Occipital lobe (tissue), 2 donors: ENCODE measurements around the gene AIG1. TPM values are rescaled to one million over a fixed set of nuclear protein-coding genes. Genes with fewer than 3 reads are reported as not detected.
"Not testable (repeated sequence)": the region's sequence is repeated elsewhere in the genome, so short reads cannot be mapped to it uniquely, and the experiment has no call there.

Experiments used
- DNase-seq: peaks from one replicate; lab custom pipeline; 2025; lab: John Stamatoyannopoulos, UW
- total RNA-seq: library from RNA; depleted of rRNA; stranded (reverse); fragments of >200 nt; gene quantifications from one replicate; pipeline ENCODE4 v1.2.3, GENCODE V29; 2014

The AIG1 gene, protein sequence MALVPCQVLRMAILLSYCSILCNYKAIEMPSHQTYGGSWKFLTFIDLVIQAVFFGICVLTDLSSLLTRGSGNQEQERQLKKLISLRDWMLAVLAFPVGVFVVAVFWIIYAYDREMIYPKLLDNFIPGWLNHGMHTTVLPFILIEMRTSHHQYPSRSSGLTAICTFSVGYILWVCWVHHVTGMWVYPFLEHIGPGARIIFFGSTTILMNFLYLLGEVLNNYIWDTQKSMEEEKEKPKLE
- total RNA-seq, result 35.7 TPM

DNA sequence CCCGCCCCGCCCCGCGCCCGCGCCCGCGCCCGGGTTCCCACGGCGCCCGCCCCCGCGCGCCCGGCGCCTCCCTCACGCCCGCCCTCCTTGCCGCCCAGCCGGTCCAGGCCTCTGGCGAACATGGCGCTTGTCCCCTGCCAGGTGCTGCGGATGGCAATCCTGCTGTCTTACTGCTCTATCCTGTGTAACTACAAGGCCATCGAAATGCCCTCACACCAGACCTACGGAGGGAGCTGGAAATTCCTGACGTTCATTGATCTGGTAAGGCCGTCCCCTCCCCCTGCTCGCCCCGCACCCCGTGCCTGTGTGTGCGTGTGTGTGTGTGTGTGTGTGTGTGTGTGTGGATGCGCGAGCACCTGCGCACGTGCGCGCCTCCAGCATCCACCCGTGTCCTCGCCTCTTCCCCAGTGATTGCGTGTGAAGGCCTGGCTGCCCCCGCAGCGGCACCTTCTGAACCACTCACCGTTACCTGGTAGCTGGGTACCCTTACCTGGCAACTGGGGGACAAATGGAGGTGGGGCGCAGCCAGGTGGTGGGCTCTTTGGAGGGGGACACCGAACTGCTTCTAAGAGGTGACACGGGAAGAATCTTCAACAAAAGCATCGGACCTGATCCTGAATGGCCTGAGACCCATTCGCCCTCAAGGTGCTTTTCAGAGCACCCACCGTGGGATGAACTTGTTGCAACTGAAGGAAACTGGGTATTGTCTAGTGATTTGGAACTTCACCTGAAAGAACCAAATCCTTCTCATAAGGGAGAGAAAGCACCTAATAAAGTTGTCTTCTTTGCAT lies at the start of gene AIG1:
AIG1 (plus strand) TSS at position 84 of the 791 bp plus-strand sequence; CDS start at position 121, 37 bp downstream.
- peak; percentile 82 for DNase-seq

DNA sequence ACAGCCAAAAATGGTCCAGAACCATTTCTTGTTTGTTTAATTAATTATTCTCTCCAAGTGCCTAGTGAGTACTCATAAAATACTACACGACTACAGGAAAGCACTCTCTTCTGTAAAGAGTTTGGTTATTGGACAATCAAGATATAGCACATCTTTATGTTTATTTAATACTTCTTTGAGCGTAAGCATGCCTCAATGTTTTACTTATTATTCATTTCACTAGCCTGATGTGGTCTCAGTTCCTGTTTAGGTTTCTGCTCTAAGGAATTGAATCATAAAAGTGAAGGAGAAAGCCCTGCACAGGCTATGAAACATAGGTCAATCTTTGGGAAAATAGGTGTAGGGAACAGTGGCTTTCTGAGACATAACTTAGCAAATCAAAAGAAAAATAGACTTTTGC lies 45.9 kb upstream of the AIG1 start:
- no peak for DNase-seq

DNA sequence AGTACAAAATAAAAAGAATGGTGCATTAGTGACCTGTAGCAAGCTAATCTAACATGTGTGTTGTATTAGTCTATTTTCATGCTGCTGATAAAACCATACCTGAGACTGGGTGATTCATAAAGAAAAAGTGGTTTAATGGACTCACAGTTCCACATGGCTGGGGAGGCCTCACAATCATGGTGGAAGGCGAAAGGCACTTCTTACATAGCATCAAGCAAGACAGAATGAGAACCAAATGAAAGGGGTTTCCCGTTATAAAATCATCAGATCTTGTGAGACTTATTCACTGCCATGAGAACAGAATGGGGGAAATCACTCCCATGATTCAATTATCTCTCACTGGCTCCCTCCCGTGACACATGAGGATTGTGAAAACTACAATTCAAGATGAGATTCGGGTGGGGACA lies 45.4 kb upstream of the AIG1 start:
- no peak for DNase-seq

DNA sequence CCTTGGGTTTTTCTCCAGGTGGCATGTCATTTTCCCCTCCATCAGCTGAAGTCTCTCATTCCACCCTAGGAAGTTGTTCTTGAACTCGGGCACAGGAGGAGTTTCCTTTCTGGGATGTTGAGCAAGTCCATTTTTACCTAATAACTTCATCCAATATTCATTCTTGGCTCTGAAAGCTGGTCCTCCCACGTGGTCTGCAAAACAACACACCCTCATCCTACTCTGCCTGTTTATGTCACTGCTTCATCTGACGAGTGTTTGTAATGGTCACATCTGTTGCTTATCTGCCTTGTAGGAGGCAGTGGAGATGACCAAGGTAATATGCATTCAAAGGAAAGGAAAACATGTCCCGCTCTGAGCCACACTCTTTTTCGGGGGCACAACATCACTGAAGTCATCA lies 41.7 kb upstream of the AIG1 start:
- no peak for DNase-seq

DNA sequence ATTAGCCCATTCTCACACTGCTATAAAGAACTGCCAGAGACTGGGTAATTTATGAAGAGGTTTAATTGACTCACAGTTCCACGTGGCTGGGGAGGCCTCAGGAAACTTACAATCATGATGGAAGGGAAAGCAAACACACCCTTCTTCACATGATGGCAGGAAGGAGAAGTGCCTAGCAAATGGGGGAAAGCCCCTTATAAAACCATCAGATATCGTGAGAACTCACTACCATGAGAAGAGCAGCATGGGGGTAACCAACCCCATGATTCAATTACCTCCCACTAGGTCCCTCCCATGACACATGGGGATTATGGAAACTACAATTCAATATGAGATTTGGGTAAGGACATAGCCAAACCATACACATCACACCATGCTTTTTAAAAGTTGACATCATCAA lies 39.8 kb upstream of the AIG1 start:
- not testable (repeated sequence) for DNase-seq

DNA sequence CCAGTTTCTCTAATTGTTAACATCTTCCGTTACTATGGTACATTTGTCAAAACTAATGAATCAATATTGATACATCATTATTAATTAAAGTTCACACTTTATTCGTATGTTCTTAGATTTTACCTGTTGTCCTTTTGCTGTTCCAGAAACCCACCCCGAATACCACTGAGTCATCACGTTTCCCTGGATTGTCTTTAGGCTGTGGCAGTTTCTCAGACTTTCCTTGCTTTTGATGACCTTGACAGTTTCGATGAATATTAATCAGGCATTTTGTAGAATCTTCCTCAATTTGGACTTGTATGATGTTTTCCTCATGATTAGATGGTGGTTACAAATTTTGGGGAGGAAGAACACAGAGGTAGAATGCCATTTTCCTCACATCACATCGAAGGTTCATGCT lies 39.1 kb upstream of the AIG1 start:
- DNase-seq, result no peak

DNA sequence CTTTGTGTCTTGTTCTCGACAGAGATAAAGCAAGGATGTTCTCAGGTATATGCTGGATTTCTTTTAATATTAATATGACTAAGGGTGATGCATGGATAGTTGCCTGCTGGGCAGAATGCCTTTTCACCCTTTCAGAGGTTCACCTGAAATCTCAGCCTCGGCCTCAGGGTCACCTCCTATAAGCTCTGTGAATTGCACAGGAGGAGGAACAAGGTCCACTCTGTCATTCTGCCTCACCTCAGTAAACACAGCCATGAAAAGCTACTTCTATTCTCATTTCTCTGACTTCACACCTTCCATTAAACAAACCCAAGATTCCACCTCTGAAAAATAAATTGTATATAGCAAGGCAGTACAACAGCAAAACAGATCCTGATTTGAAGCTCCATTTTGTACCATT lies 38.1 kb upstream of the AIG1 start:
- no peak for DNase-seq

DNA sequence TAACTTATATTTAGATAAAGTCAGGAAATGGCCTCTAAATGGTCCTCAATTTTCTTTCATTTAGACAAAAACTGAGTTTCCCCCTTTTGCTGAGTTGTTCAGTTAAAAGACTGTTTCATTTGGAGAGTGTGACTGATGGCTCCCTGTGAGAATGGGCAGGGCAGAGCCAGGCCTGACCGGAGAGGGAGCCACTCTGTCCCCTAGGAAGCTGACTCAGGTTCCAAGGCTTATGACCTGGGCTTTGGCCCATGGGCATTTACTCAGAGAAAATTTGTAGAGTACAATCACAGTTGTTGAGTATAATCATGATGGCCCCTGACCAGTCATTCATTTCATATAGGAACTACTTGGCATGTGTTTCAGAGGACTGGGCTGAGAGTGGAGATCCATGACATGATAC lies 37.0 kb upstream of the AIG1 start:
- DNase-seq, result no peak

DNA sequence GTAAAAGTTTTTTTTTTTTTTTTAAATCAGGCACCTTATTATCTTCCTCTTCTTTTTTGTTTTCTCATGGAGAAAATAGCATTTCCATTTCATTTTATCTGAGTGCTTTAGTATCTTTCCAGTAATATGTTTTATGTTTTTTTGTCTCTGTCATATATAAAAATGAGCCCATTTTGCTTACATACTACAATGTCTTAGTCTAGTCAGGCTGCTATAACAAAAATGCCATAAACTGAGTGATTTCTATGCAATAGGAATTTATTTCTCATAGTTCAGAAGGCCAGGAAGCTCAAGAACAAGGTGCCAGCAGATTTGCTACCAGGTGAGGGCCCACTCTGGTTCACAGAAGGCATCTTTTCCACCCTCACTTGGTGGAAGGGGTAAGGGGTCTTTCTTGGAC lies 35.7 kb upstream of the AIG1 start:
- no peak for DNase-seq

DNA sequence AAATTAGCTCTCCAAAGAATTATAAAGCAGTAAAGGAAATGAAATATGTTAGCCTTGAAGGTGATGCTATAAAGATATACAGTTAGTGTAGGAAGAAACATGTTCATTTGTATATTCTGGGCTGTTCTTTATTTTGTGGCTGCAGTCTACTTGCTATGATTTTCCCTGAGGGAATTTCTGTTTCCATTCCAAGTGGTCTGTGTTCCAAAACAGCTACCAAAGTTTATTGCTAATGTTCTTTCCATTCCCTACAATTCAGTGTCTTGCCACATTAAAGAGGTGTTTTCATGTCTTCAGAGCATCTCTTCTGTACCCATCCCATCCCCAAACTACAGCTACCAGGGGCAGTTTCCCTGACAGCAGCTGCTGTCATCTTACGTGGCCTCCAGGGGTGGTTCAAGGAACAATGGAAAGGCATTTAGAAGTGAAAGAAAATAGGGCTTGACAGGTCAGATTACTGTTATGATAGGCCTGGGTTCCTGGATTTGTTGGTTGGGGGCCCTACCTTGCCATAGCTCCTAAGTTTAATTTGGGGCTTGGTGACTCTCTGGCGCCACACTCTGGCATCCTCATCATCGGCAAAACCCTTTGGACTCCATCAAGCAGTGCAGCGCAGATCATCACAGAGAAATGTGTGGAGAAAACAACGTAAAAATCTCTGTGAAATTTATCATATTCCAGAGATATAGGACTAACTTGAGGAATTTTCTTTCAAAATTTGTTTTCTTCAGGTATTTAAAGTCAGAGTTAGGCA lies 33.8 kb upstream of the AIG1 start:
- no peak for DNase-seq

DNA sequence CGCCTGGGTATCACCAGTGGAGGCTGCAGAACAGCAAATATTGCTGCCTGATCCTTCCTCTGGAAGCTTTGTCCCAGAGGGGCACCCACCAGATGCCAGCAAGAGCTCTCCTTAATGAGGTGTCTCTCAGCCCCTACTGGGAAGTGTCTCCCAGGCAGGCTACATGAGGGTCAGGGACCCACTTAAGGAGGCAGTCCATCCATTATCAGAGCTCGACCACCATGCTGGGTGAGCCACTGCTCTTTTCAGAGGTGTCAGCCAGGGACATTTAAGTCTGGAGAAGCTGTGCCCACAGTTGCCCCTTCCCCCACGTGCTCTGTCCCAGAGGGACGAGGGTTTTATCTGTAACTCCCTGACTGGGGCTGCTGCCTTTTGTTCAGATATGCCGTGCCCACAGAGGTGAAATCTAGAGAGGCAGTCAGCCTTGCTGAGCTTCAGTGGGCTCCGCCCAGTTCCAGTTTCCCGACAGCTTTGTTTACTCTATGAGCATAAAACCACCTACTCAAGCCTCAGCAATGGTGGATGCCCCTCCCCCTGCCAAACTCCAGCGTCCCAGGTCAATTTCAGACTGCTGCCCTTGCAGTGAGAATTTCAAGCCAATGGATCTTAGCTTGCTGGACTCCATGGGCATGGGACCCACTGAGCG lies 25.9 kb upstream of the AIG1 start:
- DNase-seq, result no peak

DNA sequence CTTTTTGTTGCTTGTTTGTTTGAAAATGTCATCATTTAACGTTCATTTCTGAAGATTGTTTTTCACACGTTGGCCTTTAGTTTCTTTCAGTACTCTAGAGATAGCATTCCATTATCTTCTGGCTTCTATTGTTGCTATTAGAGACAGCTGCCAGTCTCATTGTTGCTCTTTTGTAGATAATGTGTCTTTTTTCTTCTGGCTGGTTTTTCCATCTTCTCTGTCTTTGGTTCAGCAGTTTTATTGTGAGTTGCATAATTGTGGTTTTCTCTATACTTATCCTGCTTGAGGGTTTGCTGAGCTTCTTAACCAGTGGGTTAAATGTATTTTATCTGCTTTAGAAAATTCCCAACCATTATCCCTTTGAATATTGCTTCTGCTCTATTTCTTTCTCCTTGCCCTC lies 23.2 kb upstream of the AIG1 start:
- no peak for DNase-seq

DNA sequence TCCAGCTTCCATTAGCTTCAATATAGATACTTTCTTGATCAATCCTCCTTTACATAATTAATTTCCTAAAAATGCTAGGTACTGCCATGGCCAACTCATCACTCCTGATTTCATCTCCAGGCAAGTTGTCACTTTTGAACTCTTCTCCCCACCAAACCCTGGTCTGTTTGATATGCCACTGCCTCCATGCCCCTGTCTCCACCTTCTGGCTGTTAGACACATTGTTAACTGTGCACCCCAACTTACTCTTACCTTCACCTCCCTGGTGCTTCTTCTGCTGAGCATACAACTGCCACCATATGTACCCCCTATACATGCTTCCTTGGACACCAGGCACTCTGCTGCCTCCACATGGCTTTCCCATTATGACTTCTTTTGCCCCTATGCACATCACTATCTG lies 21.9 kb upstream of the AIG1 start:
- no peak for DNase-seq

DNA sequence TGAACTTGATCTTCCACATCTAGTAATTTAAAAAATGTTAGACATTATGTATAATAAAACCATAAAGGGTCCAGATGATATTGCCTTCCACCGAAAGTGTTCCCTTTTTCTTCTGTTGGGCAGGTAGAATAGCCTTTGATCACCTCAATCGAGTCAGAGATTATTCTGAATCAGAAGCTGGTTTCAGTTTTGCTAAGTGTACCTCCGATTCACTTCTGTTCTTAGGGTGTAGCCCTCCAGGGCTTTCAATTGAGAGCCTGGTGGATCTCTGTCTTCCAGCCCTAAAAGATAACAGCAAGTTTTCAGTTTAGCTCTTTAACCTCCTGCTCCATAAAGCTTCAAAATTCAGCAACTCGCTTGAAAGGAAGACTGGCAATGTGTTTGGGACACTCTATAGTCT lies 21.1 kb upstream of the AIG1 start:
- no peak for DNase-seq

DNA sequence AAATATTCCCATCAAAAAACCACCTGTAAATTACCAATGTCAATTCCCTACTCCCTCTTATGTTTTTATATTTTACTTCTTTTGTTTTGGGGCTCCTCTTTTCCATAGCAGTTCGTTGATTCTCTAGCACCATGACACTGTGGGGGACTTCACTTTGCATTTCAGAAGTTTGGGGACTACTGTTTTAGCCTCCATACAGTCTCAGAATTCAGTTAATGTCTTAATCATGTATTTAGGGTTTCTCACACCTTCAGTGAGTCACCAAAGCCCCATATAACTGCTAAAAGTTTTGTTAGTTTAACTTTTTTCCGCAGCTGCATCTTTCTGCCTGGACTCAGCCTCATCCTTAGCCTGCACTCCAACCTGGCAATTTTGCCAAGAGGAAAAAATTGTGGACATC lies 20.7 kb upstream of the AIG1 start:
- DNase-seq, result no peak

DNA sequence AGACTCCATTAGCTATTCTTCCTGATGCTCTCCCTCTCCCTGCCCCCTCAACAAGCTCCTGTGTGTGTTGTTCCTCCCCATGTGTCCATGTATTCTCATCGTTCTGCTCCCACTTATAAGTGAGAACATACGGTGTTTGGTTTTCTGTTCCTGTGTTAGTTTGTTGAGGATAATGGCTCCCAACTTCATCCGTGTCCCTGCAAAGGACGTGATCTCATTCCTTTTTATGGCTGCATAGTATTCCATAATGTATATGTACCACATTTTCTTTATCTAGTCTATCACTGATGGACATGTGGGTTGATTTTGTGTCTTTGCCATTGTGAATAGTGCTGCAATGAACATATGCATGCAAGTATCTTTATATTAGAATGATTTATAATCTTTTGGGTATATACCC lies 16.3 kb upstream of the AIG1 start:
- not testable (repeated sequence) for DNase-seq

DNA sequence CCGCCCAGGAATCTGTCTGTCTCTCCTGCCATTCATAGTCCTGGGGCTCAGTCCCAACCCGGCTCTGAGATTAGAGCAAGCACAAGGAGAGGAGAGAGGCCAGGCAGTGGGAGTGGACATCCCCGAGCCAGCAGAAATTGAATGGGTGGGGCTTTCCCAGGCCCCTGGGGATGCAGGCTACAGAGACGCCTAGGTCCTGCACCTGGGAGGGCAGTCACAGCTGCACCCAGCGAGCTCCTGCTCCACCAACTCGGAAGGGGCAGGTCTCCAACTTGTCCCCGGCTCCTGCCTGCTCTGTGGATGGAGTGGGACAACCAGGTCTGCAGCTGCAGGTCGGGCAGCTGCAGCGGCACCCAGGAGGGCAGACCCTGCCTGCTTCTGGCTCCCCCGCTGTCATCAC lies 11.1 kb upstream of the AIG1 start:
- no peak for DNase-seq

DNA sequence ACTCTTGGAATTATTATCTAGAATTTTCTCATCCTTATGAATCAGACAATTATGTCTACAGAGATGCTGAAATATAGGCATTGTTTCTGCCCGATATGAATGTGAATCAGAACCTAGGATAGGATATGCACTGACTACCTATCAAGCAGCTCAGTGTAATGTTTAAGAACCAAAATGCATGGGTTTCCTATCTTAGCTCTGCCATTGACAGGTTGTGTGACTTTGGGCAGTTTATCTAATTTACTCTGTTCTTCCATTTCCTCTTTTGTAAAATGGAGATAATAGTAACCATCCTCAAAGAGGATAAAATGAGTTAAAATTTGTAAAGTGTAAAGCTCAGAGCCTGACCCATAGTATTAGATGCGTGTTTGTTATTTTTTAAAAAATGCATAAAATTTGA lies 10.2 kb upstream of the AIG1 start:
- DNase-seq, result no peak

DNA sequence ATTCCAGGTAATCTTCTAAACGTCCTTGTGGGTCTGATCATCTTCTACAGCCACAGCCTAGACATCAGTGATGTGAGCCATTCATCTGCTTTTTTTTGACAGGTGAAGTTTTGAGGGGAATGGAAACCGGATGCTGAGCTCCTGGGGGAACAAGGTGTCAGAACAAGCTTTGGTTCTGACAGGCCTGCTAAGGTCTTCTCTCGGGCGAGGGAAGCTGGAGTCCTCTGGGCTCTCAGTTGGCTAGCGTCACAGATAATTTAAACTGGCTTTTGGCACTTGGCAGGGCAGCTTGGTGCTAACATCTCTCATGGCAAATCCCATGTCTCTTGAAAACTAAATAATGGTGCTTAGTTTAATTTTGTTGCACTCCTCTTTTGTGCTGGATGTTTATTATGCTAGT lies 8.4 kb upstream of the AIG1 start:
- DNase-seq, result no peak

DNA sequence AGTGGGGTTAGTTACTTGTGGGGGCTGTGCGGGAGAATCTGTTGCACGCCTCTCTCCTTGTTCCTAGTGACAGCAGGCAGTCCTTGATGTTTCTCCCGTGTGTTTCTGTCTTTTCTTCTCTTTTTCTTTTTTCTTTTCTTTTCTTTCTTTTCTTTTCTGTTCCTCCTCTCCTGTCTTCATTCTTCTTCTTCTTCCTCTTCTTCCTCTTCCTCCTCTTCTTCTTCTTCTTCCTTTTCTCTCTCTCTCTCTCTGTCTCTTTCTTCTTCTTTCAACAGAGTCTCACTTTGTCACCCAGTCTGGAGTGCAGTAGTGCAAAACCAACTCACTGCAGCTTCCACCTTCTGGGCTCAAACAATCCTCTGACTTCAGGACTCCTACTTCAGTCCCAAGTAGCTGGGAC lies 6.8 kb upstream of the AIG1 start:
- DNase-seq, result no peak

DNA sequence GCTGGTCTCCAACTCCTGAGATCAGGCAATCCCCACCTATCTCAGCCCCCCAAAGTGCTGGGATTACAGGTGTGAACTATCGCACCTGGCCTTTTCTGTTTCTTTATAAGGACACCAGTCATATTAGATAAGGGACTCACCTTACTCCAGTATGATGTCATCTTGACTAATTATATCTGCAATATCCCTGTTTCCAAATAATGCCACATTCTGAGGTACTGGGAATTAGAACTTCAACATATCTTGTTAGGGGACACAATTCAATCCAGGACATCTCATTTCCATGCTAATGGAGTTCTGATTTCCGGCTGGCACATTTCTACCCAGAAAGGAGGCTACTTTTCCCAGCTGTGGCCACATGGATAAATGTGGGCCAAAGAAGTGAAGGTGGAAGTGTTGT lies 6.4 kb upstream of the AIG1 start:
- DNase-seq, result no peak

DNA sequence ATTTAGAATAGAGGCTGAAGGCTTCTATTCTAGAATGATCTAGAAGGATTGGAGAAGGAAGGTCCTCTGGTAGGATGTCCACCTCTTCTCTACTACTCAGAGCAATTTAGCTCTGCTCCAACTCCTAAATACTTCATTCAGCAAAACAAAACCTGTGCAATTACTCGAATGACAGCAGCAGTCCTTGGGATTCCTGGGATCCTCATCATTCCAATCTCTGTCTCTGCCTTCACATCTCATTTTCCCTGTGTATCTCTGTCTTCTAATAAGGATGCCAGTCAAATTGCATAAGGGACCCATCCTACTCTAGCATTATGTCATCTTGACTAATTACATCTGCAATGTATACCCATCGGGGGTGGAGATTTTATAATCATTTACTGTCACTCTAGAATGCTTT lies 5.5 kb upstream of the AIG1 start:
- no peak for DNase-seq
